Small intestine (tissue), 7 donors: Measurements from ENCODE around the gene PPP1CA. TPM values are rescaled to one million over a fixed set of nuclear protein-coding genes. Genes with fewer than 3 reads are reported as not detected.

ENCODE experiments used
- DNase-seq, 2 donors: peaks; one replicate each; pipeline versions ENCODE4 v3.0.0 to v3.0.0-alpha.2; 2013
- FAIRE-seq: peaks from 2 replicates; lab custom pipeline; 2012; peaks lifted over from hg19 to GRCh38; lab: Jason Lieb, UNC
- H3K27ac ChIP-seq, 3 donors: one replicate each; pipeline ENCODE4 v1.5.1; 2013; ENCODE audit warnings: low read length in 2 of 3, mild to moderate bottlenecking in 2 of 3, control low read depth in 1 of 3, inconsistent platforms in 1 of 3, low read depth in 1 of 3, moderate library complexity in 1 of 3
- H3K27me3 ChIP-seq, 3 donors: one replicate each; pipeline ENCODE4 v1.6.1; 2013; ENCODE audit warnings: low read length in 3 of 3, inconsistent platforms in 1 of 3; ENCODE audit not compliant: control insufficient read depth in 3 of 3, insufficient read depth in 3 of 3
- H3K36me3 ChIP-seq, 3 donors: one replicate each; pipeline ENCODE4 v1.6.1; 2013; ENCODE audit warnings: low read length in 3 of 3, inconsistent platforms in 1 of 3, low read depth in 1 of 3, mild to moderate bottlenecking in 1 of 3, moderate library complexity in 1 of 3; ENCODE audit not compliant: control insufficient read depth in 3 of 3, insufficient read depth in 2 of 3
- H3K4me1 ChIP-seq, 3 donors: one replicate each; pipeline ENCODE4 v1.6.1; 2013; ENCODE audit warnings: low read length in 2 of 3, inconsistent platforms in 1 of 3, low read depth in 1 of 3, mild to moderate bottlenecking in 1 of 3, moderate library complexity in 1 of 3; ENCODE audit not compliant: control insufficient read depth in 3 of 3, insufficient read depth in 2 of 3
- H3K4me3 ChIP-seq, 3 donors: one replicate each; pipeline ENCODE4 v1.5.1; 2013; ENCODE audit warnings: low read length in 3 of 3, control low read depth in 1 of 3, inconsistent platforms in 1 of 3, low read depth in 1 of 3, mild to moderate bottlenecking in 1 of 3, moderate library complexity in 1 of 3
- H3K9me3 ChIP-seq, 2 donors: one replicate each; pipeline ENCODE4 v1.6.1; 2013; ENCODE audit warnings: low read depth in 1 of 2, low read length in 1 of 2; ENCODE audit not compliant: control insufficient read depth in 2 of 2, insufficient read depth in 1 of 2
- WGBS, 3 donors: extraction: QIAGEN DNeasy Blood & Tissue Kit; methylation state at CpG; one replicate each; pipeline ENCODE4 v1.1.7; 2013; 5-methylcytosine and 5-hydroxymethylcytosine counted together
- polyA plus RNA-seq, 4 donors: library from polyadenylated mRNA; stranded (reverse) in 3 of 4; unstranded in 1 of 4; fragments of 200-250 nt in 3 of 4; fragments of 120-200 nt in 1 of 4; gene quantifications; one replicate each; pipeline versions ENCODE4 v1.2.1 to v1.2.3, GENCODE V29; 2013
- donor health status: healthy with polysubstance abuse.
- donor health status: control.
- donor health status: control.
- donor health status: Bipolar disorder and iron deficiency.
- donor health status: healthy.

Gene PPP1CA
- polyA plus RNA-seq, 4 donors = 123 to 211 (median 187) TPM

- no peak for DNase-seq
- H3K4me1 ChIP-seq = peaks cover 0 to 52% (median 6%) of the 10 kb centered on the region in 3 donors
- FAIRE-seq = no peak
- peak overlapping the region in 1 of 3 donors; percentile 21 for H3K27ac ChIP-seq
- no peaks in the 10 kb centered on the region for H3K9me3 ChIP-seq
- 68 to 76% (median 69%) methylated on average over 5 of the region's 5 CpGs for WGBS, 3 donors
- no peak overlapping the region for H3K4me3 ChIP-seq
- H3K27me3 ChIP-seq = no peaks in the 10 kb centered on the region
- H3K36me3 ChIP-seq = peaks cover 0 to 19% (median 0%) of the 10 kb centered on the region in 3 donors
These were observed 52.6 kb downstream of the PPP1CA start for GRCh38 chr11:67349036-67349435.

Other genes starting within 250 kb of the PPP1CA start
- 100 to 1,000 TPM in 2 of 4 donors, 10 to 100 TPM in 2; 78.3 to 153 (median 102) TPM for gene GRK2, start 135.4 kb downstream of the PPP1CA start, polyA plus RNA-seq
- gene ANKRD13D, start 112.6 kb downstream of the PPP1CA start, polyA plus RNA-seq = 10 to 100 TPM in 3 of 4 donors, 1 to 10 TPM in 1; 7.8 to 26.0 (median 20.1) TPM
- gene SSH3, start 98.3 kb downstream of the PPP1CA start, polyA plus RNA-seq = 10 to 100 TPM; 27.5 to 55.2 (median 32.7) TPM
- 100 to 1,000 TPM; 137 to 492 (median 310) TPM for gene POLD4, start 48.3 kb downstream of the PPP1CA start, polyA plus RNA-seq
- gene CLCF1, start 28.3 kb downstream of the PPP1CA start, polyA plus RNA-seq = 1 to 10 TPM in 3 of 4 donors, not detected in 1; 1.4 to 6.3 (median 3.0) TPM
- 10 to 100 TPM; 19.5 to 88.3 (median 40.7) TPM for gene RAD9A, start 9.9 kb downstream of the PPP1CA start, polyA plus RNA-seq
- gene TBC1D10C, start 2.2 kb upstream of the PPP1CA start, polyA plus RNA-seq = 10 to 100 TPM in 1 of 4 donors, 1 to 10 TPM in 3; 2.5 to 18.1 (median 4.1) TPM
- gene CARNS1, start 13.8 kb upstream of the PPP1CA start, polyA plus RNA-seq = under 1 TPM in 2 of 4 donors, not detected in 2; 0.40 to 0.84 TPM
- 10 to 100 TPM; 39.0 to 88.1 (median 74.3) TPM for gene RPS6KB2, start 26.6 kb upstream of the PPP1CA start, polyA plus RNA-seq
- 10 to 100 TPM in 3 of 4 donors, 1 to 10 TPM in 1; 7.5 to 34.6 (median 15.9) TPM for gene PTPRCAP, start 35.8 kb upstream of the PPP1CA start, polyA plus RNA-seq
- gene CORO1B, start 41.6 kb upstream of the PPP1CA start, polyA plus RNA-seq = 100 to 1,000 TPM; 106 to 208 (median 133) TPM
- under 1 TPM in 1 of 4 donors, not detected in 3; 0.04 TPM for gene GPR152, start 50.9 kb upstream of the PPP1CA start, polyA plus RNA-seq
- gene CABP4, start 53.5 kb upstream of the PPP1CA start, polyA plus RNA-seq = 1 to 10 TPM in 1 of 4 donors, under 1 TPM in 2, not detected in 1; 0.27 to 1.1 (median 0.41) TPM
- 100 to 1,000 TPM in 1 of 4 donors, 10 to 100 TPM in 3; 70.3 to 119 (median 71.2) TPM for gene TMEM134, start 67.4 kb upstream of the PPP1CA start, polyA plus RNA-seq
- 100 to 1,000 TPM in 1 of 4 donors, 10 to 100 TPM in 3; 45.7 to 102 (median 79.6) TPM for gene AIP, start 81.2 kb upstream of the PPP1CA start, polyA plus RNA-seq
- gene PITPNM1, start 103.5 kb upstream of the PPP1CA start, polyA plus RNA-seq = 10 to 100 TPM; 31.2 to 42.1 (median 35.9) TPM
- 100 to 1,000 TPM in 2 of 4 donors, 10 to 100 TPM in 2; 80.0 to 108 (median 97.5) TPM for gene CDK2AP2, start 106.3 kb upstream of the PPP1CA start, polyA plus RNA-seq
- gene CABP2, start 121.6 kb upstream of the PPP1CA start, polyA plus RNA-seq = not detected
- 1,000 to 10,000 TPM in 2 of 4 donors, 100 to 1,000 TPM in 2; 714 to 1,471 (median 1,003) TPM for gene GSTP1, start 182.0 kb upstream of the PPP1CA start, polyA plus RNA-seq
- 100 to 1,000 TPM; 170 to 361 (median 249) TPM for gene NDUFV1, start 205.1 kb upstream of the PPP1CA start, polyA plus RNA-seq
- gene NUDT8, start 228.1 kb upstream of the PPP1CA start, polyA plus RNA-seq = 10 to 100 TPM; 11.7 to 67.1 (median 45.7) TPM
- 10 to 100 TPM in 3 of 4 donors, 1 to 10 TPM in 1; 4.3 to 69.4 (median 27.9) TPM for gene TBX10, start 237.9 kb upstream of the PPP1CA start, polyA plus RNA-seq
- 100 to 1,000 TPM in 2 of 4 donors, 10 to 100 TPM in 2; 36.6 to 271 (median 125) TPM for gene ACY3, start 248.9 kb upstream of the PPP1CA start, polyA plus RNA-seq